ENCODE measurements around the gene ACKR3.

- no peak for TF ChIP-seq CTCF (IDR thresholded peaks at IDR 0.05)
- no peak for TF ChIP-seq POLR2A (IDR thresholded peaks at IDR 0.05)
These were observed 35.7 kb downstream of the ACKR3 start for GRCh38 chr2:236605345-236605734.
